HG02571 (cell line): Measurements from ENCODE around the gene COL18A1.
"Not testable (repeated sequence)": the region's sequence is repeated elsewhere in the genome, so short reads cannot be mapped to it uniquely, and the experiment has no call there.

ENCODE experiments used
- ATAC-seq: cut with Tn5 transposase; IDR thresholded peaks from one replicate; pipeline ENCODE4 v1.9.1; 2021; ENCODE audit warnings: mild to moderate bottlenecking, moderate library complexity; ENCODE audit not compliant: unreplicated experiment

Gene COL18A1

DNA sequence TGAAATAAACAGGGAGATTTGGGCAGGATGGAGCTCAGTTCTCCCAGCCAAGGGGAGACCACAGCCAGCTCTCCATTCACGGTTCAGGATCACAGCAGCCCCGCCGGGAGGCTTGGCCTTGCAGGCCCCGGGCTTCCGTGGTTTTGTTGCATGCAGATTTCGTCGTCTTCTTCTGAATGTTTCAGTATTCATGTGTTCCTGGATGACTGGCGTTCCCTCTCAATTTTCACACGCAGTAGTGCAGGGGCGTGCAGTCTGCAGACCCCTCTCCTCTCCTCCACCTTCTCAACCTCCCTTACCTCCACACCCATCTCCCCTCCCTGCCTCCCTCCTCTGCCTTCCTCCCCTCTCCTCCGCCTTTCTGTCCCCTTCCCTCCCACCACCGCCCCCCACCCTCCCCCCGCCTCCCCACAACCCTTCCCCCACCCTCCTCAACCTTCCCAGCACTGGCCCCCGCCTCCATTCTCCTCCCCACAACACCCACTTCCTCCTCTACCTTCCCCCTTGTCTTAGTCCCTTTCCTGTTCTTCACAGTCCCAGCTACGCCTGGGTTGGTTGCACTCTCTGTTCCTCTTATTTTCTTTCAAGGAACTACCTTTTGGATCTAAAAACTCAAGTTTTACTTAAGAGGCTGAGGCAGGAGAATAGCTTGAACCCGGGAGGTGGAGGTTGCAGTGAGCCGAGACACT, 145.7 kb downstream of the COL18A1 start:
- no peak for ATAC-seq

DNA sequence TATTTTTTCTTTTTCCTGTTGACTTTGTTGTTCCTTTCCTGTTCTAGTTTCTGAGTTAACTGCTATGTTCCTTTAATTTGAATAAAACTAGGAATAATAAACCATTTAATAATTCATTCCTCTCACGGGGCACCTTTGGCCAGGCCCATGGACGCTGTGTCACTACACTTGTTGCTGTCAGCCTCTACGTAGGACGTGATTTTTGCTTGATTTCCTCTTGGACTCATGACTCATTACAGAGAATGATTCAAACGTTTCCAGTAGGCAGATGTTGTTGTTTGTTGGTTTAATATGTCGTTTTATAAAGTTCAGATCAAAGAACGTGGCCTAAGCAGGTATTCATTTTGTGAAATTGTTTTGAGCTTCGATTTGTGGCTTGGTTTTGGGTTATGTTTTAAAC, 146.4 kb downstream of the COL18A1 start:
- no peak for ATAC-seq

DNA sequence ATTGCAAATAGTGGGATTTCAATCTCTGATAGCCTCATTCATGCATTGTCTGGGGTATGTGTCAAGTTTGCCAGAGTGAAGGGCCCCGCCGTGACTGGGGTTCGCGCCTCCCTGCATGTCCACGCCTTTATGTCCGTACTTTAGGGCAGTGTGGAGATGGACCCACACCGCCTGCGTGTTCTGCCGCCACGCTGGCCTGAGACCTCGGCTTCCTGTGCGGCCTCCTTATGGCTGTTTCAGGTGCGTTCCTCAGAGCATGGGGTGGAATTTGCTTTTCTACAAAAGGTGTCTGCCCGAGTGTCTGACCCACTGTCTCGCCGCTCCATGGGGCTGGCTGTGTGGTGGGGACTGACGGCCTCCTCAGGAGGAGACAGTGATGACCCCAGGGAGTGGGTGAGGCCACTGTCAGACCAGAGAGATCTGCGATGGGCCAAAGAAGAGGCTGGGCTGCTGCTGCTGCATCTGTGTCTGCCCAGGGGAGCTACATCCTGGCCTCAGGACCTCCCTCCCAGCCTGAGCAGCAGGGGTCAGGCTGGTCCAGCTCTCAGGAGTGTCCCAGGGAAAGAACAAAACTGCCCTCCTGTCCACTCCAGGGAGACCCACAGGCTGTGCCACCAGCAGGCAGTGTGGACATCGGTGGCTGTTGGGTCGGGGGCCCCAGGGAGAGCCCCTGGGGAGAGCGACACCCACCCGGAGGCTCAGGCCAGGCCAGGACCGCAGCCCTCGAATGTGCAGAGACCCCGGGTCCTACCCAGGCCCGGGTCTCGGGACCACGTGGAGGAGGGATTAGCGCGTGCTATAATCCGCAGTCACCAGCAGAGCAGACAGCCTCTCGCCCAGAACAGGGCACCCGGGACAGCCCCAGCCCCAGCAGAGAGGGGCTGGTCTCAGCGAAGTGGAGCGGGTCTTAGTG, 147.1 kb downstream of the COL18A1 start:
- ATAC-seq, result no peak

DNA sequence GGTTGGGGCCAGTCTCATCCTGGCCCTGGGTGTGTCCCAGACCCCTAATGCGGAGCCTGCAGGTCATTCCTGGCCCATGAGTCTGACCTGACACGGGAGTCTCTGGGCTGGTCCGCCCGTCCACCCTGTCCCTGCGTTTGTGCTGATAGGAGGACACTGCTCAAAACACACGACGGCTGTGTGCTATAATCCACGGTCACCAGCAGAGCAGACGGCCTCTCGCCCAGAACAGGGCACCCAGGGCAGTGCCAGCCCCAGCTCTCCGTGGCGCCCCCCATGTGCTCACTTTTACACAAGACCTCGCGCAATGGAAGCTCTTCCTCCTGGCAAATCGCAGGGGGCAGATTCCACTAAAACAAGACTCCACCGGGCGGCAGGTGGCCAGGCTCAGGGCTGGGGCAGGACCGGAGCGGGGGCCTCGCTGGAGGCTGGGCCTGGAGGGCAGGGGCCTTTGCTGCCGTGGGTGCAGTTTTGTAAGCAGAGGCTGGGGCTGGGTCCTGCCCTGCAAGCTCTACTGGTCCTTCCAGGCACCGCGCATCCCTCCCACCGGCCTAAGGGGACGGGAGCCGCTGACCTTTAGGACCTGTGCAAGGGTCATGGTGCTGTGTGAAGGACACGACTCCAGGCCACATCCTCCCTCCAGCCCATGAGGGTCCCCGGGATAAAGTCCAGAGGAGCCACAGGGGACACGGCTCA, 147.9 kb downstream of the COL18A1 start:
- ATAC-seq, result no peak

DNA sequence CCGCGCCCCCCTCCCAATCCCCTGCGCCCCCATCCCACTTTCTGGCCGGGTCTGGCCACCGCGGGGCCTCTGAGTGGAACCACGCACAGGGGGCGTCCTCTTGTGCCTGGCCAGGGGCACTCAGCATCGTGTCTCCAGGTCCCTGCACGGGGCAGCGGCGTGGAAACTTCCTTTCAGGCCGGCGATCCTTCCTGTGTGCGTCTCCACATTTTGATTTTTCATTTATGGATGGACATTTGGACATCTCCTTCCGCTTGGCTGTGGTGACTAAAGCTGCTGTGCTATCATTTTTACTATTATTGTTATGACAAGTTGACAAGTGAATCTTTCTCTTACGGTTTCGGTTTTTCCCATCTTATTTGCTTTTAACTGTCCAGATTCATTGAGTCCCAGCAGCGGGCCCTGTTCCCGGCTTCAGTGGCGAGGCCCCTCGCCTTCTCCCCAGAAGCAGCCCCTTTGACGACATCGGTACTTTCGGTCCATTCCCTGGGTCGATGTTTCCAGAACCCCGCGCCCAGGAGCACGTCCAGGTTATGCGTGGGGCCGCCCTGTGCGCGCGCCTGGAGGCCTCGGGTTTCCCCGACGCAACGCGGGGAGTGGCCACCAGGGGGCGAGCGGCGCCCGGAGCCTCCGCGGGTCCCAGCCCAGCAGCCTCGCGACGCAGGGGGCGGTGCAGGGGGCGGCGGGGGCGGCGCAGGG, 149.7 kb downstream of the COL18A1 start:
- peak; percentile 46 for ATAC-seq

DNA sequence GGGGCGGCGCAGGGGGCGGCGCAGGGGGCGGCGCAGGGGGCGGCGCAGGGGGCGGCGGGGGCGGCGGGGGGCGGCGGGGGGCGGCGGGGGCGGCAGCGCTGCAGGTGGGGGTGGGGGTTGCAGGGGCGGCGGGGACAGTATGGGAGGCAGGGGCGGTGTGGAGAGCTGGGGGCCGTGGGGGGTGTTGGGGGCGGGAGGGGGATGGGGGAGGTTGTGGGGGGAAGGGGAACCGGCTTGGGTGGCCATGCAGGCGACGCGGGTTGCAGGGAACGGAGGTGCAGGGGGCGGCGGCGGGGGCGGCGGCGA, 150.2 kb downstream of the COL18A1 start:
- no peak for ATAC-seq

DNA sequence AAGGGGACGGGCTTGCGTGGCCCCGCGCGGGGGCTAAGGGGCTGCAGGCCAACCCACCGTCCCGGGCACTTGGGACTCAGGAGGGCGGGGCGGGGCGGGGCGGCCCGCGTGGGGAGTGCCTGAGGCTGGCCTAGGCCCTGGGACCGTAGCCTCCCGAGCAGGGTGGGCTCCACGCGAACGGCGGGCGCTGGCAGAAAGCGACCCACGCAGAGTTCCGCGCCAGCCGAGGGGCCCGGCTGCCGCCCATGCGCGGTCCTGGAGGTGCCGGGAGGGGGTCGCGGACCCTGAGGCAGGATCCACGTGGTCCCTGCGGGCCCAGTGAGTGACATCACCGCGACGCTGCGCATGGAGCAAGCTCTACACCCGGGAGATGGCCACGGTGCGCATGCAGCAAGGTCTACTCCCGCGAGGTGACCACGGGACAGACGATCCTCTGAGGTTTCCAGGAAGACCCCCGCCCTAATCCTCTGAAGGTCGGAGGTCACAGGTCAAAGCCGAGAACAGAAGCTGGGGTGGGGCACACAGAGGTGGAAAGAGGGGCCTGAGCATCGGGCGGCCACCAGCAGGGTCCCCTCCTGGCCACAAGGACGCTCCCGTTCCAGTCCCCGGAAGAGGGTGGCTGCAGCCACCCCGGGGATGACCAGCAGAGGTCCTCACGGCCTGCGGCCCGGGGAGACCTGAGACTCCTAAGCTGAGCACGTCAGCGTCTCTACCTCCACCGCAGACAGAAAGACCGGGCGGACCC, 150.8 kb downstream of the COL18A1 start:
- ATAC-seq, result peak; percentile 53

DNA sequence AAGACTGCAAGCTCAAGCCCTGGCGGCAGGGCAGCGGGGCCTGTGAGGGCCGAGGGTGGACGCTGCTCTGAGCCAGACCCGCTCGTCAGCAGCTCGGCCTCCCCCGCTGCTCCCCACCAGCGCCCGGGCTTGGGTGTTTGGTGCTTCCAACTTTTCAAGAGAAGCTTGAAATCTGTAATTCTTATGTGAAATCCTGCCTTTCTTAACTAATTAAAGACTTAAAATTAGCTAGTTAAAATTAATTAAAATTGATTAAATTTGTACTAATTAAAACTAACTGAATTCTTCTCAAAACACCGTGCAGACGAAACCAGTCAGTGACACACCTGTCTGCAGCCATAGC, 151.3 kb downstream of the COL18A1 start:
- no peak for ATAC-seq

DNA sequence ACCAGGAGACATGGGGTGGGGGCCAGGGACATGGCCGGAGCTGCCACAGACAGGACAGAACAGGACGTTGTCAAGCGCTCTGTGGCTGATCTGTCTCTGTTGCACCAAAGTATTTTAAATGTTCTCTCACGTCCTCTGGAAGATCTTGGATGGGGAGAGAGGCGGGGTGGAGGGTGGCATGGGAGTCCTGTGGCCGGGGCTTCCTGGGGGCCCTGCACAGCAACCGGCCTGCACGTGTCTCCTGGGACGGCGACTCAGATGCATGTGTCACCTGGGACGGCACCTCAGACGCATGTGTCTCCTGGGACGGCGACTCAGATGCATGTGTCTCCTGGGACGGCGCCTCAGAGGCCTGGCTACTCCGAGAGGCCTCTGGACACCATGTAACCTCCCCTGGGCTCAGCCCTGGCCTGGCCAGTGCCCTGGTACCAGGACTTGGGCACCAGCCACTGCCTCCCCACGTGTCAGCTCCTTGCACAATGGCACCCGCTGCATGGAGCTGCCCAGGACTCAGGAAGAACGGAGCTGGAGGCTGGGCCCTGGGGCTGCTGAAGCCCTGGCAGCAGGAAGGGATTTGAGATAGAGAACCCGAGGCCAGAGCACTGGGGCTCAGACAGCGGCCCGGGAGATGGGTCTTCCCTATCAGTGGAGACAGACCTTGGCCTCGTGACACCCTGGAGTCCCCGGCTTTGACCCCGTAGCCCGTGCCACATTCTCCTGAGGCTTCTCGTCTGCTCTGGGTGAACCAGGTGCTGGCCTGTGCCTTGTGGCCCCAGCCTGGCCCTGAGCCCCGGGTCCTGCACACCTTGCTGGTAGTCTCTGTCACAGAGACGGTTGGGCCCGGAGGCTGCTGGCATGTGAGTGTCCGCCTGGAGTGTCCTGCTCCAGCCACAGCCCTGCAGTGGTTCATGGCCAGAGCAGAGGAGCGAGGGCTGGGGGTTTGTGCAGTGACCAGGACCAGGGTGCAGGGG, 152.0 kb downstream of the COL18A1 start:
- no peak for ATAC-seq

DNA sequence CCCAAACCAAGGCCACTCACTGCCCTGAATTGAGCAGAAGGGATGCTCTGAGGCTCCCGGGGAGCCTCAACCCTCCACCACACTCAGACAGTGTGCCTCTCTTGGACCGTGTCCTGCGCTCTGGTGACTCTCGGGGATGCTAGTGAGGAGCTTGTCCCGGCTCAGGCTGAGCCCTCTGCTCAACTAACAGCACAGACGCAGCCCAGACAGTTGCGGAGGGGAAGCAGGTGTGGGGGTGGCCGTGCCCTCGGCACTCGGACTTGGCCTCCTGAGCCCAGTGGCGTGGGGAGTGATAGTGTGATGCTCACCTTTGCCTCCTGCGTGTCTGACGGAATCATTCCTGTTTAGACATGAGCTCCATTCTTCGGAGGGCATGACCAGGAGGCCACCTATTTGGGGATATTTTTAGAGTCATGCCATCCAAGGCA, 152.7 kb downstream of the COL18A1 start:
- no peak for ATAC-seq

DNA sequence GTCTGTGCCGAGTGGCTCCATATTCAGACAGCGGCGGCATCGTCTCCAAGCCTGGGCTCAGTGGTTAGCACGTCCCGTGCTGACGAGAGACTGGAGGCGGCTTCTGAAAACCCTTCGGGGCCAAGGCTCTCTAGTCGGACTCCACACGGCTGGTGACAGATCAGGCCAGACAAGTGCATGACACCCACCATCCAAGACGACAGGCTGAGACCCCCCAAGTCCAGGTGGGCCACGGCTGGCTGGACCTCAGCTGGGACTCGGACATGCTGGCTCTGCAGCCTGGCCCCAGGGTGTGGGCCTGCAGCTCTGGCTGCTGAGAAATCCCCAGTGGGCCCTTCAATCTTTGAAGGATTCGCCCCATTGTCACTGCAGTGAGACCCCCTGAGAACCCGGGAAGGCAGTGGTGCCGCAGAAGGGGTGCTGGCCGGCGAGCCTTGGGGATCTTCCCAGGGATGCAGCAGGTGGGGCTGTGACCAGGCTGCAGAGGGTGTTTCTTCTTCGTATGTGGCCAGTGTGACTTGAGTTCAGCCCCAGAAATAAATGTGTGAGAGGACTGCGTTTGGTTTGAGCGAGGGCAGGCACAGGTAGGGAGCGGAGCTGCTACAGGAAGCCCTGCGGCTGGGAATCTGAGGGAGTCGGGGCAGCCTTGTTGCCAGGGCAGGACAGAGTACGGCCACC, 153.2 kb downstream of the COL18A1 start:
- no peak for ATAC-seq

DNA sequence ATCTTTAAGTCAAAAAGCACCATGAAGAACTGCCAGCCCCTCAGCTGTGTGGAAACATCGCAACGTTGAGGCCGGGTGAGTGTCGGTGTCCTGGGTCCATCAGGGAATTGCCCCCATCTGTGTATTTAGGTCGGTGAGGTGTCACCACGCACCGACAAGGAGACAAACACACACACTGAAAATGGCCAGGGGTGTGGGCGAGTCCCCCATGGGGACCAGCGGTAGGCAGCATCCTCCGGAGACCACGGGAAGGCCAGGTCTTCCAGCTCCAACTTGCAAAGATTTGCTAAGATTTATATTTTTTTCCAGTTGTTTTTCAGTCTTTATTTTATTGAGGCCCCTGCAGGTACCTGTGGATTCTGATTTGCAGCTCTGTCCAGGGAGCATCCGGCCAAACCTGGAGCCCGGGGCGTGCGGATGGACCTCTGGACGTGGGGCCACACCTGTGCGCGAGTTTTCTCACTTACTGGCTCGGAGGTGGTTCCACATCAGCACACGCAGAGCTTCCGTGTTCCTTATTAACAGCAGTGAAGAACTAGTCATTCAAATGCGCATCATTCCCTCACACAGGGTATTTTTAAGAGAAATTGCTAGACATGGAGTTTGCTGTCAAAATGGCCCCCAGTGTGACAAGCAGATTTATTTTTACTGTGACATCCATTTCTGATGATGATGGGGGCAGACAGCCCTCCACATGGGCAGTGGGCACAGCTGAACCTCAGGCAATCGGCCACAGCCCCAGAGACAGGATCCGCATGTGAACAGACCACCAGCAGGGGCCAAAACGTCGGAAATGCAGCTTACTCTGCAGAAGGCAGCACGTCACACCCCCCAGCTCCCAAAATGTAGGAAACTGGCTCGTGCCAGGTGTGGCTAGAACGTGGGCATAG, 154.5 kb downstream of the COL18A1 start:
- no peak for ATAC-seq

DNA sequence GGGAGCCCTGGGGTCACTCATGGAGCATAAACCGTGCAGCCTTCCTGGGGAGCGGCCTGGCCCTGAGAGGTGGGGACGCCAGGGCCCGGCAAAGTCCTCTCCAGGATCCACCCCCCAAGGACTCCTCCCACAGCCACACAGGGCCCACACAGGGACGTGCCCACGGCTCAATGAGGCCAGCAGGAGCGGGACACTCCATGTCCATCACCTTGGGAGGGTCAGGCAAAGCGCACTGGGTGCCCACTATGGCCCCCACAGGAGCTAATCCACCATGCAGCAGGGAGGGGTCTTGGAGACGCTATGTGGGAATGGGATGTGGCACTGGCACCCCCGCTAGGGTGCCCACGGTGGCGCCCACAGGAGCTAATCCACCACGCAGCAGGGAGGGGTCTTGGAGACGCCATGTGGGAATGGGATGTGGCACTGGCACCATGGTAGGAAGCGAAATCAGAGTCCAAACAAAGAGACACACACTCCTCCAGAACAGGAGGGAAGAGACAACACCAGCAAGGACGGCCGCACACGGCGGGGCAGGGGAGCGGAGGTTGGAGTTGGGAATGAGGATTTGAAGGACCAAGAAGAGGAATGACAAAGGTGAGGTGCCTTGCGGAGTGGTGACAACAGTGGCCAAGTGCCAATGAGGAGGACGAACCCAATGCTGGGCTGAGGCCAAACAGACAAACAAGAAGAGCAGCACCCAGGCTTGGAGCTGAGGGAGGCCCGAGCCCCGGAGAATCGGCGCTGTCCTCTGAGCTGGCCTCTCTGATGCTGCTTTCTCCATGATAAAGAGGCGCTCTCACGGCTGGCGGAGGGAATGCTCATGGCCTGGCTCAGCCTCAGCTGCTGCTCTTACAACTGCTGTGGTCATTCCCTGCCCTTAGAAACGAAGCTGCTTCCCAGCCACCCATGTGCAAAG, 155.4 kb downstream of the COL18A1 start:
- no peak for ATAC-seq

DNA sequence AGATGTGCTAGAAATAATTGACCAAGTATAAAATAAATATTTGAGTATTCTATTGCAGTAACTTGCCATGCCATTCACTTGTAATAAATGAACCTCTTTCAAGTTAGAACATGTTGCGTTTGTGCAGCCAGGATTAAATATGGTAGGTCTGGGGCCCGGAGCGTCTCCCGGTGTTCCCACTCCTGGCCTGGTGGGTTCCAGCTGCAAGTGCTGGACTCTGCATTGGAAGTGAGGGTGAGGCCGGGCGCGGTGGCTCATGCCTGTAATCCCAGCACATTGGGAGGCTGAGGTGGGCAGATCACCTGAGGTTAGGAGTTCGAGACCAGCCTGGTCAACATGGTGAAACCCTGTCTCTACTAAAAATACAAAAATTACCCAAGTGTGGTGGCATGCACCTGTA, 156.3 kb downstream of the COL18A1 start:
- ATAC-seq, result not testable (repeated sequence)

DNA sequence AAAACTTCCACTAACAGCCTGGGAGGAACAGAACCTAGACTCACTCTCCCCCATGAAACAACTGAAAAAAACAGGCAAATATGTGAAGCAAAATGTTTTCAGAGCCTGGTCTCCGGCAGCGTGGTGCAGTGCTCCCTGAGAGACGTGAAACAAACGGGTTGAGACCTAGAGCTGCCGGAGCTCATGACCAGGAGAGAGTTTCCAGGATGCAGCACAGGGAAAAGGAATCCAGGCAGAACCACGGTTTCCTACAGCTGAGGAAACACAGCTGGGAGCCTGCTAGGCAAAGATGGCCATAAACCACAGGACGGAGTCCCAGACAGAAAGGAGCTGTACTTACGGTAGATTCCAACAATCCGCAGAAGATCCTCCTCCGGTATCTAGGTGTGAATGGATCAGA, 157.4 kb downstream of the COL18A1 start:
- ATAC-seq, result no peak

DNA sequence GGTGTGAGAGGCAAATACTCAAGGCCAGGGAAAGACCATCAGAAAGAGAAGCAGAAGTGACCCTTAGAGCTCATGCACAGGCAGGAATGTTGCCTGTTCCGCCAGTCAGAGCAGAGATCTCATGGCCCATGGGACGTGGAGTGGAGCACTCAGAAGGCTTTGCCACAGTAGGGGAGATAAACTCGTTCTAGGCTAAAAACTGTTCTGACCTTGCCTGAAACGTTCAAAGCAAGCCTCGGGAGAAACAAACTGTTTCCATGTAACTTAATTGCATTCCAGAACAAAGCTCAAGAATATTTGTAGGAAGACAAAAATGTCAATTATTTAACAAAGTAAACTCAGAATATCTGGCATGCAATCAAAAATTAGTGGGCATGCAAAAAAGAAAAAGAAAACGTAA, 158.0 kb downstream of the COL18A1 start:
- no peak for ATAC-seq
